Measurements from ENCODE around the gene HMX1. TPM values are rescaled to one million over a fixed set of nuclear protein-coding genes. Genes with fewer than 3 reads are reported as not detected.

The HMX1 gene
- total RNA-seq, 1 donor from 2014 or later, result 1.1 TPM

- no peak overlapping the region for H3K4me3 Mint-ChIP-seq
- H3K27me3 Mint-ChIP-seq (ENCODE audit: low read depth), result peaks cover 47% of the 10 kb centered on the region
- H3K4me1 Mint-ChIP-seq, result no peaks in the 10 kb centered on the region
- TF ChIP-seq CTCF (conservative IDR thresholded peaks at IDR 0.05), result no peak
- DNase-seq (ENCODE audit: low read depth, low spot score), result no peak
- peaks cover 5% of the 10 kb centered on the region for H3K36me3 Mint-ChIP-seq (ENCODE audit: low read depth)
- H3K27ac Mint-ChIP-seq (ENCODE audit: unreplicated experiment), result no peak overlapping the region
- peaks cover 2% of the 10 kb centered on the region for H3K9me3 Mint-ChIP-seq
These were observed 33.0 kb upstream of the HMX1 start for GRCh38 chr4:8904666-8905065.

DNA sequence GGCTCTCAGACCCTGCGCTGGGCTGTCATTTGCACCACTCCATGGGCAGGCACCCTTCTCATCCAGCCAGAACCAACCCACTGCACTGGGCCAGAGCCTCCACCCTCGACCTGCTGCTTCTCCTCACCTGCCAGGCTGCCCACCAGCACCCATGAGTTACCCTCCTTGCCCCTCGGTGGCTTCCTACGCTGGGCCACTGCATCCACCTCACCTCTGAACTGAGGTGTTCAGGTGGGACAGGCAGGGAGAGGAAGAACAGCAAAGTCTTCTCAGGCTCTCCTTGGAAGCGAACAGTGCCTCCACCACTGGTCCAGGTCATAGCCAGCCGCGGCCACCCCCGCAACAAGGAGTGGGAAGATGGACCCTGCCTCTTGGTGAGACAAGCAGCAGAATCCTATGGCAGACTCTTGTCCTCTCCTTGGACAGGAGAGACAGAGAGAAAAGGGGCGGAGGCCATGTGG is 32.4 kb upstream of the HMX1 start:
- Mint-ChIP-seq H3K4me1 (no peaks in the 10 kb centered on the region), H3K9me3 (peaks cover 2% of the 10 kb centered on the region), H3K36me3 (ENCODE audit: low read depth) (peaks cover 5% of the 10 kb centered on the region), H3K27me3 (ENCODE audit: low read depth) (peaks cover 42% of the 10 kb centered on the region), H3K4me3 (no peak overlapping the region), H3K27ac (ENCODE audit: unreplicated experiment) (no peak overlapping the region)
- no peak for DNase-seq (ENCODE audit: low read depth, low spot score)
- no peak for TF ChIP-seq CTCF (conservative IDR thresholded peaks at IDR 0.05)

DNA sequence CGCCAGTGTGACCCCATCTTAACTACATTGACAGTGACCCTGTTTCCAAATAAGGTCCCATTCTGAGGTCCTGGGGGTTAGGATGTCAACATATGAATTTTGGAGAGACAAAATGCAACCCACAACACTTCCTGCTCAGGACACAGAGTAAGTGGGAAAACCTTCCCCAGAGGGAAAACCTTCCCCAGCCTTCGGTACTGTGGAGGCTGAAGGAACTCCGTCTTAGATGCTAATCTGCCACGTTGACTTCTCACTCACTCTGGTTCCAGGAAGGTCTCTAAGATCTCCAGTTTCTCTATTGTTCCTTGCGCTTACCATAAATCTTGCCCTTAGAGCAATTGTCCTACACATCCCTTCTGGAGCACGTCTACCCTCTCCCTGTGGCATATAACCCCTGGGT is 29.7 kb upstream of the HMX1 start:
- no peak for TF ChIP-seq CTCF (conservative IDR thresholded peaks at IDR 0.05)
- H3K27me3 Mint-ChIP-seq (ENCODE audit: low read depth), result peaks cover 47% of the 10 kb centered on the region
- peaks cover 2% of the 10 kb centered on the region for H3K9me3 Mint-ChIP-seq
- H3K4me3 Mint-ChIP-seq, result no peak overlapping the region
- no peak for DNase-seq (ENCODE audit: low read depth, low spot score)
- peaks cover 5% of the 10 kb centered on the region for H3K36me3 Mint-ChIP-seq (ENCODE audit: low read depth)
- peaks cover 17% of the 10 kb centered on the region for H3K4me1 Mint-ChIP-seq
- no peak overlapping the region for H3K27ac Mint-ChIP-seq (ENCODE audit: unreplicated experiment)

DNA sequence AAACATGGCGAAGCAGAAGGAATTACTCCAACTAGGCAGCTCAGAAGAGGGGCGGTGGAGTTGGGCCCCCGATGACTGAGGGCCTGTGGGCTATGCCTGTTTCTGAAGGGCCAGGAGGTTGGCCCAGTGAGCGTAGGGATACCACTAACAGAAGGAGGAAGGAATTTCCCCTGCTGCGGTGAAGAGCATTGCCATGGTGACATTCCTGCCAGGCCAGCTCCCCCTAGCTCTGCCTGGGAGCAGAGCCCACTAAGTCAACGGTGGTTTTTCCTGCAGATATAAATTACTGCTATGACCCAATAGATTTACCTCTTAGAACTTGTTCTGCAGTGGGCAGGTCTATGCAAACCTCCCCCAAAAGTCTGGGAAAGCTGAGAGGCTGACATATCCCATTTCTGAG is 28.9 kb upstream of the HMX1 start:
- peaks cover 17% of the 10 kb centered on the region for H3K4me1 Mint-ChIP-seq
- H3K27ac Mint-ChIP-seq (ENCODE audit: unreplicated experiment), result no peak overlapping the region
- peaks cover 2% of the 10 kb centered on the region for H3K9me3 Mint-ChIP-seq
- H3K27me3 Mint-ChIP-seq (ENCODE audit: low read depth), result peaks cover 50% of the 10 kb centered on the region
- DNase-seq (ENCODE audit: low read depth, low spot score), result no peak
- no peak overlapping the region for H3K4me3 Mint-ChIP-seq
- no peak for TF ChIP-seq CTCF (conservative IDR thresholded peaks at IDR 0.05)
- H3K36me3 Mint-ChIP-seq (ENCODE audit: low read depth), result peaks cover 5% of the 10 kb centered on the region

GRCh38 chr4:8898419-8898818 is 26.8 kb upstream of the HMX1 start:
- peaks cover 23% of the 10 kb centered on the region for H3K4me1 Mint-ChIP-seq
- DNase-seq (ENCODE audit: low read depth, low spot score), result no peak
- TF ChIP-seq CTCF (conservative IDR thresholded peaks at IDR 0.05), result no peak
- no peak overlapping the region for H3K4me3 Mint-ChIP-seq
- no peak overlapping the region for H3K27ac Mint-ChIP-seq (ENCODE audit: unreplicated experiment)
- peaks cover 2% of the 10 kb centered on the region for H3K9me3 Mint-ChIP-seq
- peaks cover 5% of the 10 kb centered on the region for H3K36me3 Mint-ChIP-seq (ENCODE audit: low read depth)
- H3K27me3 Mint-ChIP-seq (ENCODE audit: low read depth), result peaks cover 56% of the 10 kb centered on the region
